ENCODE results near the gene SYNGR2. TPM values are rescaled to one million over a fixed set of nuclear protein-coding genes. Genes with fewer than 3 reads are reported as not detected.

The SYNGR2 gene
- total RNA-seq, 1 donor from 2014 or later, result 85.7 TPM

DNA sequence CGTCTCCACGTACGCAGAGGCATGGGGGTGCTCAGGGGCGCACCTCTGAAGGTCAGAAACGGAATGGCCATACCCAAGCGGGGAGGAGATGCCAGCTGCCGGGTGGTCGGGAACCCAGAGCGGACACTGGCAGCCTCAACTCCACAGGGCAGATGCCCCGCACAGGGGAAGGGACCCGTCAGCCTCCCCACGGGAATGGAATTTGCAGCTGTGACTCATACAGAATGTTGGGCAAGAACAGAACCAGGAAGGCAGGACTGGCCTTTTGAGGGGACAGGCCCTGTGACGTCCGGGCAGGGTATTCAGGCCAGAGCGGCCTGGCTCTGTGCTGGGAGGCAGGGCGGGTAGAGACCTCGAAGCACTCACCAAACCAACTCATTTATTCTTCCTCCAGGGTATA lies 11.0 kb downstream of the SYNGR2 start:
- no peaks in the 10 kb centered on the region for H3K27me3 ChIP-seq (ENCODE audit: control insufficient read depth, insufficient read depth, low read length)
- H3K4me3 ChIP-seq (ENCODE audit: low read depth, low read length), result no peak overlapping the region
- peaks cover under 1% of the 10 kb centered on the region for H3K36me3 ChIP-seq (ENCODE audit: control insufficient read depth, insufficient read depth, low read length)
- TF ChIP-seq CTCF (IDR thresholded peaks at IDR 0.05; ENCODE audit: insufficient read depth, low read length, poor library complexity, severe bottlenecking), result no peak
- no peak for DNase-seq (ENCODE audit: low read depth)

- Histone ChIP-seq H3K4me3 (ENCODE audit: low read depth, low read length) (no peak overlapping the region), H3K36me3 (ENCODE audit: control insufficient read depth, insufficient read depth, low read length) (no peaks in the 10 kb centered on the region), H3K27me3 (ENCODE audit: control insufficient read depth, insufficient read depth, low read length) (no peaks in the 10 kb centered on the region)
- no peak for DNase-seq (ENCODE audit: low read depth)
- no peak for TF ChIP-seq CTCF (IDR thresholded peaks at IDR 0.05; ENCODE audit: insufficient read depth, low read length, poor library complexity, severe bottlenecking)
These were observed 11.7 kb downstream of the SYNGR2 start for GRCh38 chr17:78180083-78180482.

DNA sequence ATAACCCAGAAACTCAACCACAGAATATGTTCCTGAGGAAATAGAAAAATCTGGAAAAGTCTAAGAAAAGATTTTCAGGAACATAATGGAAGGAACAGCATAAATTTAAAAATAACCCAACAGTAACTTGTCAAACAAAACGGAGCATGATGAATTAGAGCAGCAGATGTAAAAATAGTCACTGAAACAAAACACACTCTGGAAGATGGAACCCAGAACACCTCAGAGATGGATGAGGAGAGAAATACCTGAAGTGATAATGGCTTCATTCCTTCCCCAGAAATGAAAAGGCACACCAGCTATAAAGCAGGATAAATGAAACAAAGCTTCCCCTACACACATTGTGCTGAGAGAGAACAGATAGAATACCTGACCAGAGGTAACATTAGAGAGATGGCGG lies 12.1 kb downstream of the SYNGR2 start:
- Histone ChIP-seq H3K4me3 (ENCODE audit: low read depth, low read length) (no peak overlapping the region), H3K27me3 (ENCODE audit: control insufficient read depth, insufficient read depth, low read length) (no peaks in the 10 kb centered on the region), H3K36me3 (ENCODE audit: control insufficient read depth, insufficient read depth, low read length) (no peaks in the 10 kb centered on the region)
- TF ChIP-seq CTCF (IDR thresholded peaks at IDR 0.05; ENCODE audit: insufficient read depth, low read length, poor library complexity, severe bottlenecking), result no peak
- DNase-seq (ENCODE audit: low read depth), result no peak

- no peak for TF ChIP-seq CTCF (IDR thresholded peaks at IDR 0.05; ENCODE audit: insufficient read depth, low read length, poor library complexity, severe bottlenecking)
- Histone ChIP-seq H3K27me3 (ENCODE audit: control insufficient read depth, insufficient read depth, low read length) (no peaks in the 10 kb centered on the region), H3K4me3 (ENCODE audit: low read depth, low read length) (no peak overlapping the region), H3K36me3 (ENCODE audit: control insufficient read depth, insufficient read depth, low read length) (no peaks in the 10 kb centered on the region)
- DNase-seq (ENCODE audit: low read depth), result no peak
These were observed 14.1 kb downstream of the SYNGR2 start for GRCh38 chr17:78182504-78182903.

DNA sequence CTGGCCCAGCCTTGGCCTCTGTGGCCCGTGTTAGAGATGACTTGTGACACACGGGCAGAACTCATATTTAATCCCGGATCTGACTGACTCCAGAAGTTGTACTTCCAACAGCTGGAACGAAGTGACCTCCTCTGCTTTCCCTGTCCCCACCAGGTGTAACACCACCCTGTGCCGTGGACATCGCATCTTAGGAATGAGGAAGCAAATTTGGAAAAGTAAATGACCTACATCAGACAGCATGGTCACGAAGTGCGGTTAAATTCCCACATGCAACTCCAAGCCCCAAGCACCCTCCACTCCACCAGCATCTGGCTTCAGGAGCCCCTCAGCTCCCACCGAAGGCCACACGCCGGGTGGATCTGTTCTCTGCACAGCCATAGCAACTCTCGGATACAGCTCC lies 15.5 kb downstream of the SYNGR2 start:
- Histone ChIP-seq H3K27me3 (ENCODE audit: control insufficient read depth, insufficient read depth, low read length) (no peaks in the 10 kb centered on the region), H3K4me3 (ENCODE audit: low read depth, low read length) (no peak overlapping the region), H3K36me3 (ENCODE audit: control insufficient read depth, insufficient read depth, low read length) (no peaks in the 10 kb centered on the region)
- TF ChIP-seq CTCF (IDR thresholded peaks at IDR 0.05; ENCODE audit: insufficient read depth, low read length, poor library complexity, severe bottlenecking), result no peak
- no peak for DNase-seq (ENCODE audit: low read depth)

GRCh38 chr17:78184351-78184750 lies 16.0 kb downstream of the SYNGR2 start:
- Histone ChIP-seq H3K27me3 (ENCODE audit: control insufficient read depth, insufficient read depth, low read length) (no peaks in the 10 kb centered on the region), H3K36me3 (ENCODE audit: control insufficient read depth, insufficient read depth, low read length) (no peaks in the 10 kb centered on the region), H3K4me3 (ENCODE audit: low read depth, low read length) (no peak overlapping the region)
- DNase-seq (ENCODE audit: low read depth), result no peak
- TF ChIP-seq CTCF (IDR thresholded peaks at IDR 0.05; ENCODE audit: insufficient read depth, low read length, poor library complexity, severe bottlenecking), result no peak
